SH-SY5Y (cell line): Measurements from ENCODE around the gene SEMA3F.
A peak's percentile ranks its signal among the peaks of the same experiment; 100 is the strongest.

Source experiments
- GATA2 ChIP-seq: IDR thresholded peaks from 2 replicates; pipeline ENCODE4 v1.6.1; 2011; ENCODE audit warnings: mild to moderate bottlenecking, low read depth, low read length
- GATA3 ChIP-seq: IDR thresholded peaks from 2 replicates; pipeline ENCODE4 v1.6.1; 2011; ENCODE audit warnings: low read depth, mild to moderate bottlenecking, low read length, moderate library complexity

The SEMA3F gene

GRCh38 chr3:50179710-50180109 lies 24.6 kb downstream of the SEMA3F start:
- TF ChIP-seq GATA2 (no peak), GATA3 (no peak)

- peak; percentile 97 for TF ChIP-seq GATA2
- TF ChIP-seq GATA3 = no peak; the same call in 1 of the 2 replicates
Measured at GRCh38 chr3:50181985-50182384, 26.9 kb downstream of the SEMA3F start.

GRCh38 chr3:50182533-50183099 lies 27.5 kb downstream of the SEMA3F start:
- TF ChIP-seq GATA3 (no peak), GATA2 (no peak)

GRCh38 chr3:50183755-50184154 lies 28.6 kb downstream of the SEMA3F start:
- TF ChIP-seq GATA3 (no peak), GATA2 (no peak)

- TF ChIP-seq GATA3 (no peak), GATA2 (no peak)
Measured at GRCh38 chr3:50184242-50184978, 29.3 kb downstream of the SEMA3F start.

- no peak; the same call in 1 of the 2 replicates for TF ChIP-seq GATA2
- TF ChIP-seq GATA3 = no peak
Measured at GRCh38 chr3:50185230-50185629, 30.1 kb downstream of the SEMA3F start.

- TF ChIP-seq GATA2 (no peak), GATA3 (no peak)
Measured at GRCh38 chr3:50186096-50186495, 31.0 kb downstream of the SEMA3F start.

- TF ChIP-seq GATA3 = no peak
- TF ChIP-seq GATA2 = no peak
Measured at GRCh38 chr3:50187750-50188149, 32.6 kb downstream of the SEMA3F start.

GRCh38 chr3:50189274-50189673 lies 34.1 kb downstream of the SEMA3F start:
- TF ChIP-seq GATA2 (no peak), GATA3 (no peak)

GRCh38 chr3:50189989-50190388 lies 34.9 kb downstream of the SEMA3F start:
- TF ChIP-seq GATA2 = no peak
- no peak for TF ChIP-seq GATA3

GRCh38 chr3:50190936-50191660 lies 36.0 kb downstream of the SEMA3F start, which contains the start of gene GNAT1:
TSS of gene GNAT1 (plus strand) at chr3:50191610. CDS start at chr3:50191726, 116 bp downstream.
- no peak for TF ChIP-seq GATA3

- TF ChIP-seq GATA2 (no peak), GATA3 (no peak)
Measured at GRCh38 chr3:50192124-50192523, 37.0 kb downstream of the SEMA3F start.

- TF ChIP-seq GATA3 = no peak
- TF ChIP-seq GATA2 = no peak
Measured at GRCh38 chr3:50192689-50193141, 37.6 kb downstream of the SEMA3F start.

- no peak for TF ChIP-seq GATA2
- TF ChIP-seq GATA3 = no peak
Measured at GRCh38 chr3:50193286-50193685, 38.2 kb downstream of the SEMA3F start.

GRCh38 chr3:50193746-50194127 lies 38.6 kb downstream of the SEMA3F start:
- TF ChIP-seq GATA2 (no peak), GATA3 (no peak)
